GM23338 (cell line): ENCODE results near the gene AFF1. TPM values are rescaled to one million over a fixed set of nuclear protein-coding genes. Genes with fewer than 3 reads are reported as not detected.

Experiments
- ATAC-seq: fragments of 200-7000 bp; cut with Tn5 transposase; 3 replicates; pipeline ENCODE4 v1.9.1; 2020
- DNase-seq: peaks from one replicate; pipeline ENCODE4 v3.0.0-alpha.2; 2015; ENCODE audit warnings: low spot score
- H2AFZ ChIP-seq: fragments of 200-600 bp; sonication (generic); 2 replicates; pipeline ENCODE4 v1.8.0; 2016; ENCODE audit warnings: antibody characterized with exemption, mild to moderate bottlenecking, moderate library complexity
- H3F3A ChIP-seq: fragments of 200-600 bp; sonication (generic); replicated peaks from 2 replicates; pipeline ENCODE4 v1.8.0; 2017; ENCODE audit warnings: antibody characterized with exemption, mixed run types, low read depth
- H3K27ac ChIP-seq: fragments of 200-600 bp; sonication (generic); 2 replicates; pipeline ENCODE4 v1.6.1; 2016; ENCODE audit warnings: low read depth
- H3K27me3 ChIP-seq: fragments of 200-600 bp; sonication (generic); 2 replicates; pipeline ENCODE4 v1.8.0; 2016; ENCODE audit warnings: mild to moderate bottlenecking, mixed run types, moderate library complexity; ENCODE audit not compliant: insufficient read depth
- H3K36me3 ChIP-seq: fragments of 200-600 bp; sonication (generic); 2 replicates; pipeline ENCODE4 v1.8.0; 2016; ENCODE audit warnings: mild to moderate bottlenecking; ENCODE audit not compliant: insufficient read depth
- H3K4me1 ChIP-seq: fragments of 200-600 bp; sonication (generic); 2 replicates; pipeline ENCODE4 v1.8.0; 2016; ENCODE audit warnings: mild to moderate bottlenecking, moderate library complexity; ENCODE audit not compliant: insufficient read depth
- H3K4me2 ChIP-seq: fragments of 200-600 bp; sonication (generic); 2 replicates; pipeline ENCODE4 v1.7.1; 2017; ENCODE audit warnings: mixed run types
- H3K4me3 ChIP-seq: fragments of 200-600 bp; sonication (generic); 2 replicates; pipeline ENCODE4 v1.6.1; 2016; ENCODE audit warnings: mixed run types
- H3K79me2 ChIP-seq: fragments of 200-600 bp; sonication (generic); replicated peaks from 2 replicates; pipeline ENCODE4 v1.8.0; 2017; ENCODE audit warnings: mild to moderate bottlenecking; ENCODE audit not compliant: insufficient read depth
- H3K9me2 ChIP-seq: fragments of 200-600 bp; sonication (generic); 2 replicates; pipeline ENCODE4 v1.8.0; 2017; ENCODE audit not compliant: insufficient read depth
- H4K20me1 ChIP-seq: fragments of 200-600 bp; sonication (generic); replicated peaks from 2 replicates; pipeline ENCODE4 v1.8.0; 2017; ENCODE audit warnings: mild to moderate bottlenecking; ENCODE audit not compliant: insufficient read depth
- H3K27ac Mint-ChIP-seq: 2 replicates; pipeline ENCODE4 v1.8.0; 2020; ENCODE audit warnings: inconsistent platforms, mild to moderate bottlenecking, moderate library complexity, mixed read lengths
- H3K27me3 Mint-ChIP-seq: 3 replicates; pipeline ENCODE4 v1.8.0; 2022; ENCODE audit warnings: low read depth, mild to moderate bottlenecking, moderate library complexity, mixed read lengths, inconsistent platforms; ENCODE audit not compliant: insufficient read depth, poor library complexity
- H3K36me3 Mint-ChIP-seq: 3 replicates; pipeline ENCODE4 v1.8.0; 2021; ENCODE audit warnings: low read depth, mild to moderate bottlenecking, inconsistent platforms, moderate library complexity, mixed read lengths
- H3K4me1 Mint-ChIP-seq: 3 replicates; pipeline ENCODE4 v1.8.0; 2020; ENCODE audit warnings: mild to moderate bottlenecking, inconsistent platforms, mixed read lengths
- H3K4me3 Mint-ChIP-seq: 3 replicates; pipeline ENCODE4 v1.8.0; 2021; ENCODE audit warnings: moderate library complexity, mild to moderate bottlenecking, inconsistent platforms, mixed read lengths
- H3K9me3 Mint-ChIP-seq: 3 replicates; pipeline ENCODE4 v1.8.0; 2020; ENCODE audit warnings: moderate library complexity, mild to moderate bottlenecking, inconsistent platforms, mixed read lengths
- CTCF ChIP-seq, 2 experiments: fragments of 200-600 bp in 1 of 2; sonication (generic) in 1 of 2; conservative IDR thresholded peaks; 2 replicates each; pipeline versions ENCODE4 v1.5.1 to v1.6.1; 2016 to 2017; ENCODE audit warnings: antibody characterized with exemption in 2 of 2, low read depth in 2 of 2, mild to moderate bottlenecking in 2 of 2, moderate library complexity in 1 of 2
- ETS1 ChIP-seq: IDR thresholded peaks from 2 replicates; pipeline ENCODE4 v1.6.1; 2016; ENCODE audit warnings: antibody characterized with exemption
- EZH2 ChIP-seq: fragments of 200-600 bp; sonication (generic); IDR thresholded peaks from one replicate; pipeline ENCODE4 v1.8.0; 2017; ENCODE audit warnings: antibody characterized with exemption, mild to moderate bottlenecking, low read depth; ENCODE audit not compliant: unreplicated experiment
- EZH2phosphoT487 ChIP-seq: fragments of 200-600 bp; sonication (generic); IDR thresholded peaks from one replicate; pipeline ENCODE4 v1.8.1; 2018; ENCODE audit warnings: antibody characterized with exemption; ENCODE audit not compliant: unreplicated experiment
- JUNB ChIP-seq: IDR thresholded peaks from one replicate; pipeline ENCODE4 v1.6.1; 2016; ENCODE audit warnings: antibody characterized with exemption; ENCODE audit not compliant: unreplicated experiment
- POLR2AphosphoS5 ChIP-seq: IDR thresholded peaks from 2 replicates; pipeline ENCODE4 v1.6.1; 2016; ENCODE audit warnings: antibody characterized with exemption, low read depth
- REST ChIP-seq: IDR thresholded peaks from one replicate; pipeline ENCODE4 v1.6.1; 2018; ENCODE audit warnings: antibody characterized with exemption; ENCODE audit not compliant: unreplicated experiment
- STAT1 ChIP-seq: IDR thresholded peaks from one replicate; pipeline ENCODE4 v1.6.1; 2016; ENCODE audit warnings: antibody characterized with exemption; ENCODE audit not compliant: unreplicated experiment
- ZNF114 ChIP-seq: fragments of 250-450 bp; sonication (Bioruptor Pico); IDR thresholded peaks from 2 replicates; pipeline ENCODE4 v1.5.0; 2020; ENCODE audit warnings: mild to moderate bottlenecking, moderate library complexity
- ZNF331 ChIP-seq: fragments of 250-450 bp; sonication (Bioruptor Pico); IDR thresholded peaks from 2 replicates; pipeline ENCODE4 v1.5.0; 2020; ENCODE audit warnings: low read depth, mild to moderate bottlenecking, moderate library complexity
- ZNF462 ChIP-seq: fragments of 250-450 bp; sonication (Bioruptor Pico); IDR thresholded peaks from 2 replicates; pipeline ENCODE4 v1.5.0; 2020; ENCODE audit warnings: mild to moderate bottlenecking, moderate library complexity
- polyA plus RNA-seq: library from polyadenylated mRNA; unstranded; fragments of >200 nt; fragmentation: Nextera tagmentation; extraction: Ambion mirVana; gene quantifications from 2 replicates; pipeline ENCODE4 v1.2.1, GENCODE V29; 2016
- total RNA-seq: library from RNA; depleted of rRNA; stranded (reverse); fragments of >200 nt; shearing (Covaris generic); gene quantifications from 2 replicates; pipeline ENCODE4 v1.2.3, GENCODE V29; 2014

AFF1 gene
- total and polyA plus RNA-seq, 2 experiments from 2014 or later, result 42.6 to 67.2 TPM

- H3K27me3 ChIP-seq, result no peaks in the 10 kb centered on the region
- 0 out of 2 replicates have a peak overlapping the region, but pooled peaks have one; percentile 34 for H3K27ac ChIP-seq
- H3K4me3 ChIP-seq, result no peak overlapping the region
- Mint-ChIP-seq H3K4me3 (no peak overlapping the region), H3K9me3 (no peaks in the 10 kb centered on the region; the same call in 2 of the 3 replicates), H3K36me3 (peaks cover 6% of the 10 kb centered on the region), H3K27me3 (peaks cover 4% of the 10 kb centered on the region), H3K4me1 (peaks cover 48% of the 10 kb centered on the region), H3K27ac (no peak overlapping the region)
- H3K9me2 ChIP-seq, result no peaks in the 10 kb centered on the region
- H2AFZ ChIP-seq, result no peak overlapping the region
- peaks cover 37% of the 10 kb centered on the region for H4K20me1 ChIP-seq
- ATAC-seq, result peak; percentile 8; the same call in 1 of the 3 replicates
- DNase-seq, result no peak
- H3K79me2 ChIP-seq, result peaks cover 96% of the 10 kb centered on the region
- peaks cover 60% of the 10 kb centered on the region for H3K4me1 ChIP-seq
- TF ChIP-seq ZNF114 (CRISPR knock-in tag), result no peak
- TF ChIP-seq ZNF462 (CRISPR knock-in tag), result no peak
- no peak for TF ChIP-seq JUNB
- no peak for TF ChIP-seq REST
- TF ChIP-seq EZH2phosphoT487, result no peak
- no peak for TF ChIP-seq ZNF331 (CRISPR knock-in tag)
- TF ChIP-seq EZH2, result no peak
- TF ChIP-seq ETS1, result no peak
- no peak for TF ChIP-seq CTCF (conservative IDR thresholded peaks at IDR 0.05; ENCODE audit: low read depth in 2 of 2)
- TF ChIP-seq POLR2AphosphoS5, result no peak
- TF ChIP-seq STAT1, result no peak
- H3F3A ChIP-seq, result 0 out of 2 replicates have a peak, but pooled peaks cover 3% of the 10 kb centered on the region
- H3K4me2 ChIP-seq, result no peak overlapping the region
- H3K36me3 ChIP-seq, result no peaks in the 10 kb centered on the region
These were observed 107.4 kb downstream of the AFF1 start for GRCh38 chr4:87042221-87042620.
